K562 (cell line): ENCODE data around the gene WDR20. TPM values are rescaled to one million over a fixed set of nuclear protein-coding genes. Genes with fewer than 3 reads are reported as not detected.

Experiments used
- ATAC-seq: fragments of 200-7000 bp; cut with Tn5 transposase; 3 replicates; pipeline ENCODE4 v1.9.1; 2020; ENCODE audit warnings: moderate library complexity
- BruUV-seq: library from RNA; stranded (reverse); fragments of 400-500 nt; replicated peaks from 2 replicates; lab custom pipeline; 2021; lab: Mats Ljungman, UMichigan
- CTCF ChIA-PET: fragments of 300-600 bp; formaldehyde crosslinking; extraction: SDS; loops from one replicate; lab custom pipeline; 2021; ENCODE audit warnings: low intra/inter-chr PET ratio; lab: Yijun Ruan, JAX
- POLR2A ChIA-PET: fragments of 300-600, 350-650 bp; sonication (Branson Sonifier 250); formaldehyde crosslinking; extraction: SDS; loops from one replicate; lab custom pipeline; 2021; ENCODE audit warnings: antibody characterized with exemption, inconsistent platforms; lab: Yijun Ruan, JAX
- DNase-seq, 4 experiments: peaks; one replicate each; pipeline versions ENCODE4 v3.0.0 to v3.0.0-alpha.2; 2011 to 2018; ENCODE audit warnings: low spot score in 3 of 4, mixed read lengths in 3 of 4; ENCODE audit errors: extremely low read depth in 1 of 4
- FAIRE-seq: peaks from 2 replicates; lab custom pipeline; 2011; peaks lifted over from hg19 to GRCh38; lab: Jason Lieb, UNC
- H2AFZ ChIP-seq: 2 replicates; pipeline ENCODE4 v1.6.0; 2011; ENCODE audit warnings: low read depth, low read length, control low read depth, inconsistent platforms
- H3K27ac ChIP-seq: fragments of 200-600 bp; 3 replicates; pipeline ENCODE4 v1.8.0; 2011; ENCODE audit warnings: low read depth, mild to moderate bottlenecking, control low read depth, inconsistent platforms, low read length, moderate library complexity, mixed read lengths; ENCODE audit errors: extremely low read depth
- H3K27me3 ChIP-seq, 2 experiments: fragments of 300-600 bp in 1 of 2; 2 replicates in 1 of 2; 3 replicates in 1 of 2; pipeline versions ENCODE4 v1.6.0 to v1.8.0; 2011; ENCODE audit warnings: inconsistent platforms in 2 of 2, low read length in 2 of 2, mild to moderate bottlenecking in 1 of 2, mixed read lengths in 1 of 2, moderate library complexity in 1 of 2; ENCODE audit not compliant: control insufficient read depth in 2 of 2, insufficient read depth in 2 of 2
- H3K36me3 ChIP-seq: fragments of 300-600 bp; 3 replicates; pipeline ENCODE4 v1.8.0; 2011; ENCODE audit warnings: mild to moderate bottlenecking, low read length, inconsistent platforms; ENCODE audit not compliant: control insufficient read depth, insufficient read depth
- H3K4me1 ChIP-seq, 2 experiments: fragments of 200-600 bp in 1 of 2; replicated peaks in 1 of 2; 2 replicates in 1 of 2; 3 replicates in 1 of 2; pipeline versions ENCODE4 v1.5.1 to v1.8.0; 2011; ENCODE audit warnings: inconsistent platforms in 2 of 2, low read length in 2 of 2, mild to moderate bottlenecking in 1 of 2, mixed read lengths in 1 of 2, moderate library complexity in 1 of 2; ENCODE audit not compliant: control insufficient read depth in 2 of 2, insufficient read depth in 2 of 2
- H3K4me2 ChIP-seq: 2 replicates; pipeline ENCODE4 v1.6.1; 2011; ENCODE audit warnings: low read length, control low read depth, inconsistent platforms, mixed read lengths; ENCODE audit not compliant: insufficient read depth
- H3K4me3 ChIP-seq: fragments of 200-600 bp; sonication (generic), shearing (Covaris generic); 2 replicates; pipeline ENCODE4 v1.5.1; 2016; ENCODE audit warnings: control low read depth, inconsistent platforms
- H3K79me2 ChIP-seq: fragments of 200-600 bp; 3 replicates; pipeline ENCODE4 v1.8.0; 2011; ENCODE audit warnings: low read length, inconsistent platforms; ENCODE audit not compliant: control insufficient read depth, insufficient read depth
- H3K9ac ChIP-seq, 2 experiments: 2 replicates each; pipeline versions ENCODE4 v1.6.0 to v1.6.1; 2011; ENCODE audit warnings: low read depth in 2 of 2, low read length in 2 of 2, control low read depth in 1 of 2, inconsistent platforms in 1 of 2, mild to moderate bottlenecking in 1 of 2, mixed read lengths in 1 of 2; ENCODE audit not compliant: insufficient read depth in 1 of 2
- H3K9me1 ChIP-seq: one replicate; pipeline ENCODE4 v1.6.0; 2011; ENCODE audit warnings: inconsistent platforms, mild to moderate bottlenecking, low read length, moderate library complexity; ENCODE audit not compliant: control insufficient read depth, insufficient read depth
- H3K9me3 ChIP-seq: replicated peaks from 2 replicates; pipeline ENCODE4 v1.5.1; 2011; ENCODE audit warnings: low read depth, low read length, inconsistent platforms; ENCODE audit not compliant: control insufficient read depth, insufficient read depth
- H4K20me1 ChIP-seq: replicated peaks from 2 replicates; pipeline ENCODE4 v1.6.1; 2011; ENCODE audit warnings: low read length, inconsistent platforms, mixed read lengths; ENCODE audit not compliant: control insufficient read depth, insufficient read depth
- FIP1L1 ChIP-seq: fragments of 200-400 bp; formaldehyde crosslinking; IDR thresholded peaks from 2 replicates; pipeline ENCODE4 v1.6.1; 2018; ENCODE audit warnings: mild to moderate bottlenecking, low read depth, low read length; ENCODE audit not compliant: poor library complexity, severe bottlenecking
- FOXK1 ChIP-seq: sonication (generic); formaldehyde crosslinking; IDR thresholded peaks from 2 replicates; pipeline ENCODE4 v1.8.0; 2022; ENCODE audit warnings: missing genetic modification reagents, mild to moderate bottlenecking, borderline replicate concordance
- KAT7 ChIP-seq: sonication (generic); formaldehyde crosslinking; IDR thresholded peaks from 2 replicates; pipeline ENCODE4 v1.8.0; 2022; ENCODE audit warnings: missing genetic modification reagents, mild to moderate bottlenecking, borderline replicate concordance
- MAZ ChIP-seq, 2 experiments: fragments of 450-650 bp in 1 of 2; sonication (generic) in 1 of 2; formaldehyde crosslinking; IDR thresholded peaks in 1 of 2; conservative IDR thresholded peaks in 1 of 2; 2 replicates each; pipeline versions ENCODE4 v1.4.0 to v1.5.0; 2020; ENCODE audit warnings: mild to moderate bottlenecking in 1 of 2, missing genetic modification reagents in 1 of 2
- MTA2 ChIP-seq: fragments of 450-650 bp; IDR thresholded peaks from 2 replicates; pipeline ENCODE4 v1.6.1; 2016; ENCODE audit warnings: low read depth
- POLR3G ChIP-seq: IDR thresholded peaks from 2 replicates; pipeline ENCODE4 v1.6.1; 2011; ENCODE audit not compliant: insufficient read length, insufficient replicate concordance; ENCODE audit errors: extremely low read depth
- RBM15 ChIP-seq: fragments of 200-400 bp; formaldehyde crosslinking; IDR thresholded peaks from 2 replicates; pipeline ENCODE4 v1.6.1; 2018; ENCODE audit warnings: mild to moderate bottlenecking, low read length, moderate library complexity; ENCODE audit not compliant: insufficient read depth
- WGBS: fragments of 100-300 bp; shearing (Covaris generic); methylation state at CpG from one replicate; pipeline ENCODE4 v1.1.6; 2016; ENCODE audit warnings: low coverage, mixed read lengths; ENCODE audit not compliant: insufficient coverage; ENCODE audit errors: missing lambda C conversion rate; 5-methylcytosine and 5-hydroxymethylcytosine counted together
- in situ Hi-C: fragments of 300-500 bp; cut with MboI; formaldehyde crosslinking; loops from 4 replicates; pipeline ENCODE4 v1.15.0; 2018; ENCODE audit warnings: inconsistent platforms, mixed read lengths
- intact Hi-C: fragments of 100-400 bp; cut with micrococcal nuclease; formaldehyde crosslinking; loops from 2 replicates; pipeline ENCODE4 v1.14.2; 2022
- polyA plus RNA-seq, 8 experiments: library from polyadenylated mRNA; depleted of rRNA in 4 of 8; stranded (reverse) in 5 of 8; unstranded in 3 of 8; fragments of >200 nt; fragmentation: Nextera tagmentation in 2 of 8; fragmentation: Illumina TruSeq in 1 of 8; extraction: Ambion mirVana in 2 of 8; extraction: Trizol in 1 of 8; gene quantifications; 2 replicates each; pipeline versions ENCODE4 v1.2.1 to v1.2.3, GENCODE V29; 2011 to 2014; ENCODE audit warnings: inconsistent platforms in 1 of 8, missing spikeins in 1 of 8
- total RNA-seq, 7 experiments: library from RNA; depleted of rRNA in 6 of 7; stranded (reverse); fragments of >200 nt in 6 of 7; fragmentation: Illumina TruSeq in 2 of 7; extraction: Trizol in 2 of 7; gene quantifications; 2 replicates each; pipeline versions ENCODE4 v1.2.1 to v1.2.3, GENCODE V29; 2011 to 2021; ENCODE audit warnings: low replicate concordance in 1 of 7
- TF ChIP-seq, protein P1 (sequence below): fragments of 150-350 bp; conservative IDR thresholded peaks from 2 replicates; pipeline ENCODE4 v1.6.1; 2014; ENCODE audit warnings: low read length
- TF ChIP-seq, protein P2 (sequence below), 2 experiments: fragments of 450-650 bp in 1 of 2; IDR thresholded peaks; 2 replicates each; pipeline ENCODE4 v1.6.1; 2011 to 2017; ENCODE audit warnings: low read depth in 2 of 2, antibody characterized with exemption in 1 of 2, borderline replicate concordance in 1 of 2, low read length in 1 of 2, mild to moderate bottlenecking in 1 of 2, mixed read lengths in 1 of 2; ENCODE audit not compliant: control insufficient read depth in 1 of 2
- TF ChIP-seq, protein P3 (sequence below): sonication (generic); formaldehyde crosslinking; IDR thresholded peaks from 2 replicates; pipeline ENCODE4 v1.8.1; 2023; ENCODE audit warnings: missing genetic modification reagents, mild to moderate bottlenecking, borderline replicate concordance

Gene WDR20
- total and polyA plus RNA-seq, 9 of the 15 experiments (the other 6 are each of a cell fraction or from before 2014, with no cell fraction given) = 7.0 to 15.3 (median 11.8) TPM

DNA sequence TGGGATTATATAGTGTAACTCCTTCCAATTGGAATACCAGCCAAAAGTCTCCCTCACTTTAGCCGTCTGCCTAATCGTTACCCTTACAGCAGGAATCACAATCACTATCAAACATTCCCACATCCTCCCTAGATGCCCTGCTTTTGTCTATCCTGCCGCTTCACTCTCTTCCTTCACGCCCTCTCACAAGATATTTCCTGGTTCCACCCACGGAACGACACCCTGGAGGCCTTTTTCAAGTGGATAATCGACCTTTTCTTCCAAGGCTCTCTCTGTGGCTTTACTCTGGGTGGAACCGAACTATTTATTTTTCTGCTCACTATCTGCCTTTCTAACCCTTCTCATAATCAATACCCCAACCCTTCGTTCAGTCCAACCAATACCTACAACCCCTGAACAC is 106.4 kb downstream of the WDR20 start:
- no TSS peak for BruUV-seq
- in situ Hi-C loops = no loop called here
- ChIA-PET POLR2A (no interaction called here), CTCF (no interaction called here)
- Histone ChIP-seq H3K4me3 (no peak overlapping the region), H3K9ac (no peak overlapping the region), H3K9me3 (no peaks in the 10 kb centered on the region), H3K4me2 (no peak overlapping the region), H3K36me3 (no peaks in the 10 kb centered on the region), H4K20me1 (no peaks in the 10 kb centered on the region), H3K27ac (no peak overlapping the region), H2AFZ (no peak overlapping the region), H3K79me2 (no peaks in the 10 kb centered on the region), H3K27me3 (no peaks in the 10 kb centered on the region), H3K9me1 (no peaks in the 10 kb centered on the region), H3K4me1 (peaks cover 6 to 11% of the 10 kb centered on the region in 2 experiments; a peak in 4 of 5 replicates)
- intact Hi-C loops = no loop called here
- FAIRE-seq (no peak), ATAC-seq (no peak), DNase-seq (no peak)
- 57% methylated on average over 6 of the region's 9 CpGs for WGBS
- TF ChIP-seq MAZ (CRISPR knock-in tag; conservative IDR thresholded peaks at IDR 0.05 in 1 of 2, IDR thresholded peaks at IDR 0.05 in 1 of 2) (no peak), MTA2 (no peak), RBM15 (no peak), KAT7 (CRISPR knock-in tag) (no peak), POLR3G (no peak), FOXK1 (no peak), FIP1L1 (no peak)
- TF ChIP-seq, protein P1, sequence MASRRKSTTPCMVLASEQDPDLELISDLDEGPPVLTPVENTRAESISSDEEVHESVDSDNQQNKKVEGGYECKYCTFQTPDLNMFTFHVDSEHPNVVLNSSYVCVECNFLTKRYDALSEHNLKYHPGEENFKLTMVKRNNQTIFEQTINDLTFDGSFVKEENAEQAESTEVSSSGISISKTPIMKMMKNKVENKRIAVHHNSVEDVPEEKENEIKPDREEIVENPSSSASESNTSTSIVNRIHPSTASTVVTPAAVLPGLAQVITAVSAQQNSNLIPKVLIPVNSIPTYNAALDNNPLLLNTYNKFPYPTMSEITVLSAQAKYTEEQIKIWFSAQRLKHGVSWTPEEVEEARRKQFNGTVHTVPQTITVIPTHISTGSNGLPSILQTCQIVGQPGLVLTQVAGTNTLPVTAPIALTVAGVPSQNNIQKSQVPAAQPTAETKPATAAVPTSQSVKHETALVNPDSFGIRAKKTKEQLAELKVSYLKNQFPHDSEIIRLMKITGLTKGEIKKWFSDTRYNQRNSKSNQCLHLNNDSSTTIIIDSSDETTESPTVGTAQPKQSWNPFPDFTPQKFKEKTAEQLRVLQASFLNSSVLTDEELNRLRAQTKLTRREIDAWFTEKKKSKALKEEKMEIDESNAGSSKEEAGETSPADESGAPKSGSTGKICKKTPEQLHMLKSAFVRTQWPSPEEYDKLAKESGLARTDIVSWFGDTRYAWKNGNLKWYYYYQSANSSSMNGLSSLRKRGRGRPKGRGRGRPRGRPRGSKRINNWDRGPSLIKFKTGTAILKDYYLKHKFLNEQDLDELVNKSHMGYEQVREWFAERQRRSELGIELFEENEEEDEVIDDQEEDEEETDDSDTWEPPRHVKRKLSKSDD = no peak
- TF ChIP-seq, protein P2, sequence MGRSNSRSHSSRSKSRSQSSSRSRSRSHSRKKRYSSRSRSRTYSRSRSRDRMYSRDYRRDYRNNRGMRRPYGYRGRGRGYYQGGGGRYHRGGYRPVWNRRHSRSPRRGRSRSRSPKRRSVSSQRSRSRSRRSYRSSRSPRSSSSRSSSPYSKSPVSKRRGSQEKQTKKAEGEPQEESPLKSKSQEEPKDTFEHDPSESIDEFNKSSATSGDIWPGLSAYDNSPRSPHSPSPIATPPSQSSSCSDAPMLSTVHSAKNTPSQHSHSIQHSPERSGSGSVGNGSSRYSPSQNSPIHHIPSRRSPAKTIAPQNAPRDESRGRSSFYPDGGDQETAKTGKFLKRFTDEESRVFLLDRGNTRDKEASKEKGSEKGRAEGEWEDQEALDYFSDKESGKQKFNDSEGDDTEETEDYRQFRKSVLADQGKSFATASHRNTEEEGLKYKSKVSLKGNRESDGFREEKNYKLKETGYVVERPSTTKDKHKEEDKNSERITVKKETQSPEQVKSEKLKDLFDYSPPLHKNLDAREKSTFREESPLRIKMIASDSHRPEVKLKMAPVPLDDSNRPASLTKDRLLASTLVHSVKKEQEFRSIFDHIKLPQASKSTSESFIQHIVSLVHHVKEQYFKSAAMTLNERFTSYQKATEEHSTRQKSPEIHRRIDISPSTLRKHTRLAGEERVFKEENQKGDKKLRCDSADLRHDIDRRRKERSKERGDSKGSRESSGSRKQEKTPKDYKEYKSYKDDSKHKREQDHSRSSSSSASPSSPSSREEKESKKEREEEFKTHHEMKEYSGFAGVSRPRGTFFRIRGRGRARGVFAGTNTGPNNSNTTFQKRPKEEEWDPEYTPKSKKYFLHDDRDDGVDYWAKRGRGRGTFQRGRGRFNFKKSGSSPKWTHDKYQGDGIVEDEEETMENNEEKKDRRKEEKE (IDR thresholded peaks at IDR 0.05; ENCODE audit: borderline replicate concordance in 1 of 2, control insufficient read depth in 1 of 2, low read depth in 2 of 2, low read length in 1 of 2) = no peak
- TF ChIP-seq, protein P3, sequence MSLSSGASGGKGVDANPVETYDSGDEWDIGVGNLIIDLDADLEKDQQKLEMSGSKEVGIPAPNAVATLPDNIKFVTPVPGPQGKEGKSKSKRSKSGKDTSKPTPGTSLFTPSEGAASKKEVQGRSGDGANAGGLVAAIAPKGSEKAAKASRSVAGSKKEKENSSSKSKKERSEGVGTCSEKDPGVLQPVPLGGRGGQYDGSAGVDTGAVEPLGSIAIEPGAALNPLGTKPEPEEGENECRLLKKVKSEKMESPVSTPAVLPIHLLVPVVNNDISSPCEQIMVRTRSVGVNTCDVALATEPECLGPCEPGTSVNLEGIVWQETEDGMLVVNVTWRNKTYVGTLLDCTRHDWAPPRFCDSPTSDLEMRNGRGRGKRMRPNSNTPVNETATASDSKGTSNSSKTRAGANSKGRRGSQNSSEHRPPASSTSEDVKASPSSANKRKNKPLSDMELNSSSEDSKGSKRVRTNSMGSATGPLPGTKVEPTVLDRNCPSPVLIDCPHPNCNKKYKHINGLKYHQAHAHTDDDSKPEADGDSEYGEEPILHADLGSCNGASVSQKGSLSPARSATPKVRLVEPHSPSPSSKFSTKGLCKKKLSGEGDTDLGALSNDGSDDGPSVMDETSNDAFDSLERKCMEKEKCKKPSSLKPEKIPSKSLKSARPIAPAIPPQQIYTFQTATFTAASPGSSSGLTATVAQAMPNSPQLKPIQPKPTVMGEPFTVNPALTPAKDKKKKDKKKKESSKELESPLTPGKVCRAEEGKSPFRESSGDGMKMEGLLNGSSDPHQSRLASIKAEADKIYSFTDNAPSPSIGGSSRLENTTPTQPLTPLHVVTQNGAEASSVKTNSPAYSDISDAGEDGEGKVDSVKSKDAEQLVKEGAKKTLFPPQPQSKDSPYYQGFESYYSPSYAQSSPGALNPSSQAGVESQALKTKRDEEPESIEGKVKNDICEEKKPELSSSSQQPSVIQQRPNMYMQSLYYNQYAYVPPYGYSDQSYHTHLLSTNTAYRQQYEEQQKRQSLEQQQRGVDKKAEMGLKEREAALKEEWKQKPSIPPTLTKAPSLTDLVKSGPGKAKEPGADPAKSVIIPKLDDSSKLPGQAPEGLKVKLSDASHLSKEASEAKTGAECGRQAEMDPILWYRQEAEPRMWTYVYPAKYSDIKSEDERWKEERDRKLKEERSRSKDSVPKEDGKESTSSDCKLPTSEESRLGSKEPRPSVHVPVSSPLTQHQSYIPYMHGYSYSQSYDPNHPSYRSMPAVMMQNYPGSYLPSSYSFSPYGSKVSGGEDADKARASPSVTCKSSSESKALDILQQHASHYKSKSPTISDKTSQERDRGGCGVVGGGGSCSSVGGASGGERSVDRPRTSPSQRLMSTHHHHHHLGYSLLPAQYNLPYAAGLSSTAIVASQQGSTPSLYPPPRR (CRISPR knock-in tag) = no peak
